DND-41 (cell line): ENCODE data around the gene SLC1A3.

Source experiments
- EZH2 ChIP-seq: IDR thresholded peaks from 3 replicates; pipeline ENCODE4 v1.6.1; 2012; ENCODE audit warnings: borderline replicate concordance, low read depth, mild to moderate bottlenecking, moderate library complexity, low read length, inconsistent platforms; ENCODE audit not compliant: severe bottlenecking
- TF ChIP-seq, protein P1 (sequence below): IDR thresholded peaks from 2 replicates; pipeline ENCODE4 v1.5.1; 2012; ENCODE audit warnings: borderline replicate concordance, low read length, moderate library complexity, mild to moderate bottlenecking; ENCODE audit not compliant: poor library complexity, severe bottlenecking; ENCODE audit errors: extremely low read depth

DNA sequence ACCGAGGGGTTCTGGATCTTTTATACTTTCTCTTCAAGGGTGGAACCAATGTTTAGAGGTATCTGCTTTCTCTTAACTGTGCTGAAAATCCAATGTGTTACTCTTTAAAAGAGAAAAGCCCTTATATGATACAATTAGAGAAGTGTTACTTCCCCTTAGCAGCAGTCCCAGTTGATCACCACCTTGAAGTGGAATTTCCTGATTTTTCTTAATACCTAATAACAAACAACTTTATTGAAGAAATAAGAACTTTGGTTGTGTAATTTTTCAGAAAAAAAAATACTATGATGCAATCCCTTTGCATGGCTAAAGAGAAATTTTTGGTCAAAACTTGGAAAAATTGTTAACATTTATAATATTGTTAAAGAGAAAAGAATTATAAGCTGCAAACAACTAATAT is 24.7 kb downstream of the SLC1A3 start:
- no peak for TF ChIP-seq EZH2
- TF ChIP-seq, protein P1, sequence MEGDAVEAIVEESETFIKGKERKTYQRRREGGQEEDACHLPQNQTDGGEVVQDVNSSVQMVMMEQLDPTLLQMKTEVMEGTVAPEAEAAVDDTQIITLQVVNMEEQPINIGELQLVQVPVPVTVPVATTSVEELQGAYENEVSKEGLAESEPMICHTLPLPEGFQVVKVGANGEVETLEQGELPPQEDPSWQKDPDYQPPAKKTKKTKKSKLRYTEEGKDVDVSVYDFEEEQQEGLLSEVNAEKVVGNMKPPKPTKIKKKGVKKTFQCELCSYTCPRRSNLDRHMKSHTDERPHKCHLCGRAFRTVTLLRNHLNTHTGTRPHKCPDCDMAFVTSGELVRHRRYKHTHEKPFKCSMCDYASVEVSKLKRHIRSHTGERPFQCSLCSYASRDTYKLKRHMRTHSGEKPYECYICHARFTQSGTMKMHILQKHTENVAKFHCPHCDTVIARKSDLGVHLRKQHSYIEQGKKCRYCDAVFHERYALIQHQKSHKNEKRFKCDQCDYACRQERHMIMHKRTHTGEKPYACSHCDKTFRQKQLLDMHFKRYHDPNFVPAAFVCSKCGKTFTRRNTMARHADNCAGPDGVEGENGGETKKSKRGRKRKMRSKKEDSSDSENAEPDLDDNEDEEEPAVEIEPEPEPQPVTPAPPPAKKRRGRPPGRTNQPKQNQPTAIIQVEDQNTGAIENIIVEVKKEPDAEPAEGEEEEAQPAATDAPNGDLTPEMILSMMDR: no peak
